SK-N-SH treated with all-trans-retinoic acid at 6 μM for 48 hours (cell line): ENCODE measurements around the gene RASSF10.
A peak's percentile ranks its signal among the peaks of the same experiment; 100 is the strongest.

Experiments used
- ATAC-seq: fragments of 200-7000 bp; cut with Tn5 transposase; 3 replicates; pipeline ENCODE4 v1.9.1; 2020; ENCODE audit warnings: mild to moderate bottlenecking, moderate library complexity
- ARNTL ChIP-seq: fragments of 450-650 bp; formaldehyde crosslinking; IDR thresholded peaks from 2 replicates; pipeline ENCODE4 v1.5.0; 2020; ENCODE audit warnings: low read depth, mild to moderate bottlenecking, moderate library complexity, borderline replicate concordance
- CSRNP3 ChIP-seq: fragments of 250-450 bp; sonication (Bioruptor Pico); IDR thresholded peaks from 2 replicates; pipeline ENCODE4 v1.5.1; 2021; ENCODE audit warnings: mild to moderate bottlenecking, moderate library complexity
- GLIS3 ChIP-seq: fragments of 250-450 bp; sonication (Bioruptor Pico); IDR thresholded peaks from 2 replicates; pipeline ENCODE4 v1.5.0; 2020; ENCODE audit warnings: mild to moderate bottlenecking, moderate library complexity
- ISL1 ChIP-seq: fragments of 250-450 bp; sonication (Bioruptor Pico); IDR thresholded peaks from 2 replicates; pipeline ENCODE4 v2.1.2; 2022; ENCODE audit warnings: mild to moderate bottlenecking, moderate library complexity
- OSR1 ChIP-seq: fragments of 250-450 bp; sonication (Bioruptor Pico); IDR thresholded peaks from 2 replicates; pipeline ENCODE4 v1.8.0; 2022; ENCODE audit warnings: moderate library complexity, mild to moderate bottlenecking, inconsistent platforms
- RARB ChIP-seq: fragments of 250-450 bp; sonication (Bioruptor Pico); IDR thresholded peaks from 2 replicates; pipeline ENCODE4 v1.8.0; 2021; ENCODE audit warnings: mild to moderate bottlenecking, moderate library complexity
- SNAI2 ChIP-seq: fragments of 250-450 bp; sonication (Bioruptor Pico); IDR thresholded peaks from 2 replicates; pipeline ENCODE4 v1.5.0; 2020; ENCODE audit warnings: mild to moderate bottlenecking, moderate library complexity
- TCF4 ChIP-seq: fragments of 250-450 bp; sonication (Bioruptor Pico); IDR thresholded peaks from 2 replicates; pipeline ENCODE4 v1.8.0; 2021; ENCODE audit warnings: mild to moderate bottlenecking, moderate library complexity, borderline replicate concordance
- ZC3H10 ChIP-seq: fragments of 250-450 bp; sonication (Bioruptor Pico); IDR thresholded peaks from 2 replicates; pipeline ENCODE4 v1.5.1; 2021; ENCODE audit warnings: mild to moderate bottlenecking, moderate library complexity
- ZFP30 ChIP-seq: fragments of 450-650 bp; formaldehyde crosslinking; IDR thresholded peaks from 2 replicates; pipeline ENCODE4 v1.5.0; 2022; ENCODE audit warnings: mild to moderate bottlenecking, moderate library complexity
- ZNF565 ChIP-seq: fragments of 450-650 bp; formaldehyde crosslinking; conservative IDR thresholded peaks from 2 replicates; pipeline ENCODE4 v1.5.0; 2020; ENCODE audit warnings: low read depth, mild to moderate bottlenecking, moderate library complexity
- ZNF70 ChIP-seq: fragments of 450-650 bp; formaldehyde crosslinking; IDR thresholded peaks from 2 replicates; pipeline ENCODE4 v1.5.0; 2020; ENCODE audit warnings: mild to moderate bottlenecking, moderate library complexity
- ZNF8 ChIP-seq: fragments of 450-650 bp; formaldehyde crosslinking; IDR thresholded peaks from 2 replicates; pipeline ENCODE4 v1.5.0; 2020; ENCODE audit warnings: mild to moderate bottlenecking, moderate library complexity
- TF ChIP-seq, protein P1 (sequence below): fragments of 250-450 bp; sonication (Bioruptor Pico); IDR thresholded peaks from 2 replicates; pipeline ENCODE4 v1.5.0; 2020; ENCODE audit warnings: mild to moderate bottlenecking, moderate library complexity
- TF ChIP-seq, protein P2 (sequence below): fragments of 250-450 bp; sonication (Bioruptor Pico); IDR thresholded peaks from 2 replicates; pipeline ENCODE4 v1.8.0; 2020; ENCODE audit warnings: mild to moderate bottlenecking, moderate library complexity, borderline replicate concordance

RASSF10 gene

GRCh38 chr11:13009921-13010748 is 1.0 kb downstream of the RASSF10 start:
- peak; percentile 61 for ATAC-seq
- no peak for TF ChIP-seq ZNF565
- TF ChIP-seq, protein P1, sequence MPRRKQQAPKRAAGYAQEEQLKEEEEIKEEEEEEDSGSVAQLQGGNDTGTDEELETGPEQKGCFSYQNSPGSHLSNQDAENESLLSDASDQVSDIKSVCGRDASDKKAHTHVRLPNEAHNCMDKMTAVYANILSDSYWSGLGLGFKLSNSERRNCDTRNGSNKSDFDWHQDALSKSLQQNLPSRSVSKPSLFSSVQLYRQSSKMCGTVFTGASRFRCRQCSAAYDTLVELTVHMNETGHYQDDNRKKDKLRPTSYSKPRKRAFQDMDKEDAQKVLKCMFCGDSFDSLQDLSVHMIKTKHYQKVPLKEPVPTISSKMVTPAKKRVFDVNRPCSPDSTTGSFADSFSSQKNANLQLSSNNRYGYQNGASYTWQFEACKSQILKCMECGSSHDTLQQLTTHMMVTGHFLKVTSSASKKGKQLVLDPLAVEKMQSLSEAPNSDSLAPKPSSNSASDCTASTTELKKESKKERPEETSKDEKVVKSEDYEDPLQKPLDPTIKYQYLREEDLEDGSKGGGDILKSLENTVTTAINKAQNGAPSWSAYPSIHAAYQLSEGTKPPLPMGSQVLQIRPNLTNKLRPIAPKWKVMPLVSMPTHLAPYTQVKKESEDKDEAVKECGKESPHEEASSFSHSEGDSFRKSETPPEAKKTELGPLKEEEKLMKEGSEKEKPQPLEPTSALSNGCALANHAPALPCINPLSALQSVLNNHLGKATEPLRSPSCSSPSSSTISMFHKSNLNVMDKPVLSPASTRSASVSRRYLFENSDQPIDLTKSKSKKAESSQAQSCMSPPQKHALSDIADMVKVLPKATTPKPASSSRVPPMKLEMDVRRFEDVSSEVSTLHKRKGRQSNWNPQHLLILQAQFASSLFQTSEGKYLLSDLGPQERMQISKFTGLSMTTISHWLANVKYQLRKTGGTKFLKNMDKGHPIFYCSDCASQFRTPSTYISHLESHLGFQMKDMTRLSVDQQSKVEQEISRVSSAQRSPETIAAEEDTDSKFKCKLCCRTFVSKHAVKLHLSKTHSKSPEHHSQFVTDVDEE (CRISPR knock-in tag): no peak
- TF ChIP-seq ZC3H10 (CRISPR knock-in tag): no peak
- TF ChIP-seq ISL1 (CRISPR knock-in tag): no peak
- no peak for TF ChIP-seq GLIS3 (CRISPR knock-in tag)
- TF ChIP-seq OSR1: no peak
- TF ChIP-seq SNAI2 (CRISPR knock-in tag): no peak
- TF ChIP-seq TCF4 (CRISPR knock-in tag): no peak
- TF ChIP-seq ARNTL: no peak

DNA sequence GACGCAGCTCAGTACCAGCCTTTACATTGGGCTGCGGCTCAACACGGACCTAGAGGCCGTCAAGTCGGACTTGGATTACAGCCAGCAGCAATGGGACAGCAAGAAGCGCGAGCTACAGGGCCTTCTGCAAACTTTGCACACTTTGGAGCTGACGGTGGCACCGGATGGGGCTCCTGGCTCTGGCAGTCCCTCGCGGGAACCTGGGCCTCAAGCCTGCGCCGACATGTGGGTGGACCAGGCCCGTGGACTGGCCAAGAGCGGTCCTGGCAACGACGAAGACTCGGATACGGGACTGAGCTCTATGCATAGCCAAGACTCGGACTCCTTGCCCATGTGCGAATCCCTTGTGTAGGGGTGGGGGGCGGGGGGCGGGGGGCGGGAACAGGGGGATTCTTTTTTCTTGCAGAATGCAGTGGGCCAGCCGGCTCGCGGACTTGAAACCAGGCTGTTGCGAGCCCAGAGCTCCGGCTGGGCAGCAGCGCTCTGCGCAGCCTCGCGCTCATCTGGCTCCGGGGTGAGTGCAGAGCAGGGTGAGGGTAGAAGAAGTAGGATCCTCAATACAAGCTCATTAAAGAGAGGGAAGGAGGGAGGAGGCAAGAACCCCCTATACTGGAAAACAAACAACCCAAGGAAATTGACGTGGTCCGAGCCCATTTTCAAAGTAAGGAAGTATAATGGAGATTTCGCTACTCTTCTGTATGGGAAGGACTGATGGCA is 1.8 kb downstream of the RASSF10 start:
- no peak for ATAC-seq
- TF ChIP-seq ZNF8 (no peak), SNAI2 (CRISPR knock-in tag) (no peak), OSR1 (no peak), ZFP30 (CRISPR knock-in tag) (no peak), GLIS3 (CRISPR knock-in tag) (no peak), ARNTL (no peak), RARB (CRISPR knock-in tag) (no peak), ZC3H10 (CRISPR knock-in tag) (no peak), ZNF565 (no peak), ZNF70 (CRISPR knock-in tag) (no peak)

GRCh38 chr11:13011466-13012055 is 2.4 kb downstream of the RASSF10 start:
- ATAC-seq: no peak
- TF ChIP-seq CSRNP3 (CRISPR knock-in tag) (no peak), ZNF8 (no peak)

DNA sequence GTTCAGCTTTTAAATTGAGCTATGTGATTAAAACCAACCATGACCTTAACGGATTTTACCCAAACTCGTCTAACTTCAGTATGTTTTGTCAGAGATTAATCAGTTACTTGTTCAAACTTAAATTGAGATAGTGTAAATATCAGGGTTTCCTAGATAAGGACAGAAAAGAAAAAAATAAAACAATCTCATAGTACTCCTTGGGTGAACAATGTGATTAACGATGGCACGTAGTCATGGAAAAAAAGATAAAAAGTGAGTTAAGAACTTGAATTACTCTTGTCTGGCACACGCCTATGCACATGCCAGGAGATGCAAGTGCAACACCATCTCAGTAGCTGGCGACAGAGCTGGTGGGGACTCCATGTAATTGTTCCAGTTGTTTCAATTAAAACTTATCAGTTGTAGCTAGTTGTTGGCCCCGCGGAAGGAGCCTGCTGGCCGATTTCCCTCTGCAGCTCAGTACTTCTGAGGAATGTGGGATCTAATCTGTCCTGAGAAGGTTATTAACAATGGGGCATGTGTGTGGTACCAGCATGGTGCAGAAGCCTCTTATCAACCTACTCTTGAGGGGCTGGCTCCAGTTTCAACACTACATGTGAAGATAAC is 3.0 kb downstream of the RASSF10 start:
- no peak for TF ChIP-seq ZFP30 (CRISPR knock-in tag)
- TF ChIP-seq, protein P1 (CRISPR knock-in tag): no peak
- TF ChIP-seq ZNF70 (CRISPR knock-in tag): no peak
- no peak for TF ChIP-seq ZNF565
- TF ChIP-seq, all 23 proteins: peak for 0
- ATAC-seq: no peak

DNA sequence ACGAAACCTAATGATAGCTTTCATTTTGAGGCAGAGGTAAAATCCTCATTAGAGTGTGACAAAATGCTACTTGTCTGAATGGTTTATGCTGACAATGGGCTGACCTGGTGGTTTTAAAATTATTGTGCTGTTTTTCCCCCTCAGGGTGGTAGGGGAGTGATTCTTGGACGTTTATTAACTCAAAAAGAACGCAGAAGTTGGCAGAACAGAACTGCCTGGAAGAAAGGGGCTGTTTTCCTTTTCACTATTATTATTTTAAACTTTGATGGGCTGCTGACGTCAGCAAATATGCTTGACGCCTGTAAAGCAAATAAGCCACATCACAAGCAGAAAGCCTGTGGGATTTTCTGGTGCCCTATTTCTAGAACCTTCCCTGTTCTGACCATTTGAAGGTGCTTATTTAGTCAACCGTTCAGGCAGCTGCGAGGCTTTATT is 4.0 kb downstream of the RASSF10 start:
- no peak for ATAC-seq
- TF ChIP-seq, protein P2, sequence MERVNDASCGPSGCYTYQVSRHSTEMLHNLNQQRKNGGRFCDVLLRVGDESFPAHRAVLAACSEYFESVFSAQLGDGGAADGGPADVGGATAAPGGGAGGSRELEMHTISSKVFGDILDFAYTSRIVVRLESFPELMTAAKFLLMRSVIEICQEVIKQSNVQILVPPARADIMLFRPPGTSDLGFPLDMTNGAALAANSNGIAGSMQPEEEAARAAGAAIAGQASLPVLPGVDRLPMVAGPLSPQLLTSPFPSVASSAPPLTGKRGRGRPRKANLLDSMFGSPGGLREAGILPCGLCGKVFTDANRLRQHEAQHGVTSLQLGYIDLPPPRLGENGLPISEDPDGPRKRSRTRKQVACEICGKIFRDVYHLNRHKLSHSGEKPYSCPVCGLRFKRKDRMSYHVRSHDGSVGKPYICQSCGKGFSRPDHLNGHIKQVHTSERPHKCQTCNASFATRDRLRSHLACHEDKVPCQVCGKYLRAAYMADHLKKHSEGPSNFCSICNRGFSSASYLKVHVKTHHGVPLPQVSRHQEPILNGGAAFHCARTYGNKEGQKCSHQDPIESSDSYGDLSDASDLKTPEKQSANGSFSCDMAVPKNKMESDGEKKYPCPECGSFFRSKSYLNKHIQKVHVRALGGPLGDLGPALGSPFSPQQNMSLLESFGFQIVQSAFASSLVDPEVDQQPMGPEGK: no peak
- TF ChIP-seq ISL1 (CRISPR knock-in tag) (no peak), ZNF70 (CRISPR knock-in tag) (no peak)
